GM19438 (cell line): ENCODE measurements around the gene OR13C8.

Source experiments
- ATAC-seq: cut with Tn5 transposase; IDR thresholded peaks from one replicate; pipeline ENCODE4 v1.9.1; 2021; ENCODE audit warnings: low read depth; ENCODE audit not compliant: unreplicated experiment

The OR13C8 gene

GRCh38 chr9:104608336-104608735 lies 39.4 kb downstream of the OR13C8 start:
- no peak for ATAC-seq

DNA sequence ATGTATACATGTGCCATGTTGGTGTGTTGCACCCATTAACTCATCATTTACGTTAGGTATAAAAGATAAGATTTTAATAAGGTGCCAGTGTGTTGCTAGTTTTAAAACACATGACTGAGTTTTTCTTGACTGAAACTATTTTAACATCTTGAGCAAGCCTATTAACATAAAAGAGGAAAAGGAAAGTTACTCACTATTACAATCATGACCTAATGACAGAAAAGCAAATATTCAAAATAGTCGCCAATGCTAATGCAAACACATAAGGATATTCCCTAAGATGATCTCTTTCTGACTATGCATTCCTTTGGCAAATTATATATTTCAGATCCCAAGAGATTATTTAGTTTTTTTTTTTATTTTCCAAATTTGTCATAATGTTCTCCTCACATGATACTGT lies 42.2 kb downstream of the OR13C8 start:
- no peak for ATAC-seq

GRCh38 chr9:104617418-104617817 lies 48.5 kb downstream of the OR13C8 start:
- ATAC-seq, result no peak

DNA sequence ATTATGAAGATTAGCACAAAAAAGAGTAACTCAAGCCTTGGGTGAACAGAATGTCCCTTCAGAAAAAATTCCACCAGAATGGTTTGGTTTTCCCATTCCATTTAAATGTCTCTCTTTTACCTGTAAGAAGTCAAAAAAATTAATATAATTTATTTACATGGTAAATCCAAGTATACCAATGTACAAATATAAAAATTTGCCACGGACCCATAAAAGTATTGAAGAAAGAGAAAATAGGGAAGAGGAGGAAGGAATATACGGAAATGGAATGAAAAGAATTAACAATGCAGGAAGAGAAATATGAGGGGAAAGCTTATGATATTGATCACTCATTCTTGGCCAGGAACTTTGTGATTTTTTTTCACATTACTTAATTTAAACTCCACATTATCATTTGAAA lies 49.1 kb downstream of the OR13C8 start, which contains the start of gene OR13C9:
Gene OR13C9, minus strand, starts transcription at position 101 of the 400 bp plus-strand sequence. Its CDS starts 0 bp downstream, at position 101.
- no peak for ATAC-seq
